Upper lobe of left lung (tissue), 6 donors: ENCODE data around the gene KMT2C. TPM values are rescaled to one million over a fixed set of nuclear protein-coding genes. Genes with fewer than 3 reads are reported as not detected.

Experiments
- ATAC-seq, 2 donors: fragments of 200-7000 bp; cut with Tn5 transposase; one replicate each; pipeline ENCODE4 v1.9.1; 2022; ENCODE audit warnings: mild to moderate bottlenecking in 2 of 2, moderate library complexity in 2 of 2; ENCODE audit not compliant: low FRiP score in 2 of 2
- DNase-seq, 2 donors: peaks; one replicate each; pipeline ENCODE4 v3.0.0-alpha.2; 2019 to 2020
- H3K27ac ChIP-seq, 4 donors: fragments of 200-600 bp; sonication (generic); one replicate each; pipeline ENCODE4 v1.5.1; 2016 to 2019
- H3K27me3 ChIP-seq, 4 donors: fragments of 200-600 bp; sonication (generic); one replicate each; pipeline ENCODE4 v1.5.1; 2017 to 2019
- H3K36me3 ChIP-seq, 4 donors: fragments of 200-600 bp; sonication (generic); one replicate each; pipeline ENCODE4 v1.5.1; 2016 to 2019
- H3K4me1 ChIP-seq, 4 donors: fragments of 200-600 bp; sonication (generic); one replicate each; pipeline ENCODE4 v1.5.1; 2018 to 2019
- H3K4me3 ChIP-seq, 4 donors: fragments of 200-600 bp; sonication (generic); one replicate each; pipeline ENCODE4 v1.5.1; 2017 to 2019; ENCODE audit warnings: mild to moderate bottlenecking in 2 of 4, moderate library complexity in 1 of 4
- H3K9me3 ChIP-seq, 4 donors: fragments of 200-600 bp; sonication (generic); one replicate each; pipeline ENCODE4 v1.5.1; 2018 to 2019
- EP300 ChIP-seq, 4 donors: sonication (generic); formaldehyde crosslinking; IDR thresholded peaks; one replicate each; pipeline ENCODE4 v1.5.1; 2017; ENCODE audit warnings: antibody characterized with exemption in 4 of 4, control low read depth in 2 of 4
- POLR2A ChIP-seq, 4 donors: fragments of 450-650 bp; IDR thresholded peaks; one replicate each; pipeline ENCODE4 v1.5.1; 2016 to 2017; ENCODE audit warnings: antibody characterized with exemption in 4 of 4, mild to moderate bottlenecking in 2 of 4
- POLR2AphosphoS5 ChIP-seq, 2 donors: sonication (generic); formaldehyde crosslinking; IDR thresholded peaks; one replicate each; pipeline ENCODE4 v1.5.1; 2017; ENCODE audit warnings: antibody characterized with exemption in 2 of 2
- WGBS, 2 donors: methylation state at CpG; one replicate each; pipeline ENCODE4 v1.1.5; 2017 to 2018; 5-methylcytosine and 5-hydroxymethylcytosine counted together
- total RNA-seq, 6 donors: library from RNA; depleted of rRNA in 4 of 6; stranded (reverse); fragments of >200 nt in 4 of 6; gene quantifications; one replicate each; pipeline versions ENCODE4 v1.1.0 to v1.2.1, GENCODE V29; 2016 to 2021
- TF ChIP-seq, protein P1 (sequence below), 6 experiments: fragments of 450-650 bp in 4 of 6; fragments of 200-600 bp in 2 of 6; sonication (generic) in 2 of 6; IDR thresholded peaks; one replicate each; pipeline ENCODE4 v1.5.1; 2016 to 2019; ENCODE audit warnings: antibody characterized with exemption in 6 of 6
- donor health status: DM: no; HTN: no; CAD: no; lungs with moderate emphysema.
- donor health status: DM: no; HTN: yes; CAD: no; lungs with severe emphysema.

KMT2C gene
- total RNA-seq, 6 donors from 2014 or later = 60.5 to 108 (median 85.0) TPM

DNA sequence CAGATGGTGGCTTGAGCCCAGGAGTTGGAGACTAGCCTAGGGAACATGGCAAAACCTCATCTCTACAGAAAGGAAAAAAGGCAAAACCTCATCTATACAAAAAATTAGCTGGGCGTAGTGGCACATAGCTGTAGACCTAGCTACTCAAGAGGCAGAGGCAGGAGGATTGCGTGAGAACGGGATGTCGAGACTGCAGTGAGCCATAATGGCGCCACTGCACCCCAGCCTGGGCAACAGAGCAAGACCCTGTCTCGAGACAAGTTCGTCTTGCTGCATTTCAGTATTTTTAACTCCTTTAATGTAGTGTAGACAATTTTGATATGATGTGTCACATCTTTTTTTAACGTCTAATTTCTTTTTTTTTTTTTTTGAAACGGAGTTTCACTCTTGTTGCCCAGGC lies 31.4 kb upstream of the KMT2C start:
- Histone ChIP-seq H3K27ac (no peak overlapping the region), H3K36me3 (no peaks in the 10 kb centered on the region), H3K4me3 (no peak overlapping the region), H3K9me3 (no peaks in the 10 kb centered on the region), H3K4me1 (peaks cover 10 to 23% (median 17%) of the 10 kb centered on the region in 4 donors), H3K27me3 (no peaks in the 10 kb centered on the region)
- no peak for DNase-seq
- no peak for ATAC-seq
- WGBS, 2 donors = 93 to 96% methylated on average over 9 of the region's 9 CpGs
- TF ChIP-seq POLR2A (IDR thresholded peaks at IDR 0.05) = no peak
- TF ChIP-seq, protein P1, sequence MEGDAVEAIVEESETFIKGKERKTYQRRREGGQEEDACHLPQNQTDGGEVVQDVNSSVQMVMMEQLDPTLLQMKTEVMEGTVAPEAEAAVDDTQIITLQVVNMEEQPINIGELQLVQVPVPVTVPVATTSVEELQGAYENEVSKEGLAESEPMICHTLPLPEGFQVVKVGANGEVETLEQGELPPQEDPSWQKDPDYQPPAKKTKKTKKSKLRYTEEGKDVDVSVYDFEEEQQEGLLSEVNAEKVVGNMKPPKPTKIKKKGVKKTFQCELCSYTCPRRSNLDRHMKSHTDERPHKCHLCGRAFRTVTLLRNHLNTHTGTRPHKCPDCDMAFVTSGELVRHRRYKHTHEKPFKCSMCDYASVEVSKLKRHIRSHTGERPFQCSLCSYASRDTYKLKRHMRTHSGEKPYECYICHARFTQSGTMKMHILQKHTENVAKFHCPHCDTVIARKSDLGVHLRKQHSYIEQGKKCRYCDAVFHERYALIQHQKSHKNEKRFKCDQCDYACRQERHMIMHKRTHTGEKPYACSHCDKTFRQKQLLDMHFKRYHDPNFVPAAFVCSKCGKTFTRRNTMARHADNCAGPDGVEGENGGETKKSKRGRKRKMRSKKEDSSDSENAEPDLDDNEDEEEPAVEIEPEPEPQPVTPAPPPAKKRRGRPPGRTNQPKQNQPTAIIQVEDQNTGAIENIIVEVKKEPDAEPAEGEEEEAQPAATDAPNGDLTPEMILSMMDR (IDR thresholded peaks at IDR 0.05) = no peak
- TF ChIP-seq EP300 (IDR thresholded peaks at IDR 0.05) = no peak
- no peak for TF ChIP-seq POLR2AphosphoS5 (IDR thresholded peaks at IDR 0.05)

DNA sequence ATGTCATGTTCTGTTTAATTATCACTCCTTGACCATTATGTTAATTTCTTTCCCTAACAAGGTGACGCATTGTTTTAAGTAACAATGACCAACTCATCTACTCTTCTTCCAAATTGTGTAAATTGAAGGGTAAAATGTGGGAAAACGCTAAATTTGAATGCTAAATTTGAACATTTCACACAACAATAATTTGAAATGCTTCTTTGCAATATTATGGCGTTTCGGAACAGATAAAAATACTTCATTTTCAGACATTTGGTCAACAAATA lies 29.2 kb upstream of the KMT2C start:
- peak overlapping the region; percentile 84 to 97 (median 92) for H3K4me3 ChIP-seq
- H3K36me3 ChIP-seq = no peaks in the 10 kb centered on the region
- no peak for TF ChIP-seq POLR2A (IDR thresholded peaks at IDR 0.05)
- no peak for TF ChIP-seq EP300 (IDR thresholded peaks at IDR 0.05)
- TF ChIP-seq POLR2AphosphoS5 (IDR thresholded peaks at IDR 0.05) = no peak
- TF ChIP-seq, protein P1 (IDR thresholded peaks at IDR 0.05) = no peak
- no peaks in the 10 kb centered on the region for H3K9me3 ChIP-seq
- 21 to 29% methylated on average over 4 of the region's 4 CpGs for WGBS, 2 donors
- H3K27me3 ChIP-seq = no peaks in the 10 kb centered on the region
- peak overlapping the region; percentile 99 to 100 (median 100) for H3K27ac ChIP-seq
- DNase-seq (no peak), ATAC-seq (no peak)
- H3K4me1 ChIP-seq = peaks cover 10 to 18% (median 16%) of the 10 kb centered on the region in 4 donors

DNA sequence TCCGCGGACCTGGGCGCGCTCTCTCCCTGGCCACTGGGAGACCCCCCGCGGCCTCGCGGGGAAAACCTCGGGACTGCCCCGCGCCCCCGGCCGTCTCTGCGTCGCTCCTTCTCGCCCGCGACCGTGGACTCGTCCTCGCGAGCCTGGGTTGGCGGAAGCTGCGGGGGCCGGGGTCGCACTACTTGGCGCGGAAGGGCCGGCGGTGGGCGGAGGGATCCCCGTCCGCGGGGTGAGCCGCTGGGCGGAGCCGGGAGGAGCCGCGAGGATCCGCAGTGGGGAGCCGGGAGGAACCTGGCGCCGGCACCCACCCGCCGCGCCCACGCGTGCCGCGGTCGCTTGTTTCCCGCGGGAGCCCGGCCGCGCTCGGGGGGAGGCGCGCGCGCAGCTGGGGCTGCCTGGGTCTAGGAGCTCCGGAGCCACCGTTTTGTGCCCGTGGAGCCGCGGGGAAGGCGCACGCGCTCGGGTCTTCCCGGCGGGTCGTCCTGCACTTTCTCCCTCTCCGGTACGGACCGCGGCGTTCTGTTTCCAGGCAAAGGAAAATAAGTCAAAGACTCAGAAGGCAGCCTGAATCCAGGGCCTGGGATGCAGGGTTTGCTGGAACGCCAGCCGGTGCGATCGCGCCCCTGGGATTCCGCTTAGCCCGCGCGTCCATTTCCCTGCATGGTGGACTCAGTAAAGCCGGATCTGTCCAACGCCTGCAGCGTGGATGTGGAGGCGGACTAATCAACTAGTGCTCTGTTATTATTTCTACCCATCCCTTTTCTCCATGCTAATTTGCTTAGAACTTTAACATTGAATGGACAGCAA lies 28.7 kb upstream of the KMT2C start:
- H3K27me3 ChIP-seq = no peaks in the 10 kb centered on the region
- H3K9me3 ChIP-seq = no peaks in the 10 kb centered on the region
- H3K36me3 ChIP-seq = no peaks in the 10 kb centered on the region
- peak in 2 of 4 donors; percentile 85 to 86 for TF ChIP-seq POLR2A (IDR thresholded peaks at IDR 0.05)
- TF ChIP-seq, protein P1 (IDR thresholded peaks at IDR 0.05) = peak in 2 of 6 experiments; percentile 9 to 13
- no peak for TF ChIP-seq EP300 (IDR thresholded peaks at IDR 0.05)
- DNase-seq (peak; percentile 64 to 96), ATAC-seq (peak; percentile 67 to 88)
- peak overlapping the region; percentile 84 to 97 (median 92) for H3K4me3 ChIP-seq
- 0% methylated on average over 4 to 53 of the region's 91 CpGs for WGBS, 2 donors
- peak overlapping the region; percentile 99 to 100 (median 100) for H3K27ac ChIP-seq
- H3K4me1 ChIP-seq = peaks cover 10 to 21% (median 16%) of the 10 kb centered on the region in 4 donors

DNA sequence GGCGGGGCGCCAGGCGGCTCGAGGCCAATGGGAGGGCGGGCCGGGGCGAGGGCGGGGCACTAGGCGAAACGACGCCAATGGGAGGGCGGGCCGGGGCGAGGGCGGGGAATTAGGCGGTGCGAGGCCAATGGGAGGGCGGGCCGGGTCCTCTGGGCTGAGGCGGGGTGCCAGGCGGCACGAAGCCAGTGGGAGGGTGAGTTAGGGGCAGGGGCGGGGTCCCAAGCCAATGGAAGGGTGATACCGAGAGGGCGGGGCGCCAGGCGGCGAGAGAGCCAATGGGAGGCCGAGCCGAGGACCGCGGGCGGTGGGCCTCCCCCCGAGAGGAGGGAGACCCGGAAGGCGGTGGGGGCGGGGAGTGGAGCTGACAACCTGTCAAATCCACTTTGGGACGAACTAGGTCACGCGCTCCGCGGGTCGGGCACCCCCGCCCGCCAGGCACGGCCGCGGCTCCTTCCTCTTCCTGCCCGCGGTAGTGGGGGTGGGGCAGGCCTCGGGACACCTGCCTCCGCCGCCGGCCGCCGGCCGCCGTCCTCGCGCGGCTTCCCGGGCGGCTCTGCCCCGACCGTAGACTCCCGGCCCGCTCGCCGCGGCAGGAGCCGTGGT lies 28.0 kb upstream of the KMT2C start:
- peak in 2 of 4 donors; percentile 47 to 95 for TF ChIP-seq EP300 (IDR thresholded peaks at IDR 0.05)
- TF ChIP-seq POLR2A (IDR thresholded peaks at IDR 0.05) = peak in 3 of 4 donors; percentile 92 to 98 (median 98)
- TF ChIP-seq, protein P1 (IDR thresholded peaks at IDR 0.05) = no peak
- TF ChIP-seq POLR2AphosphoS5 (IDR thresholded peaks at IDR 0.05) = peak; percentile 90 to 94
- Histone ChIP-seq H3K27me3 (no peaks in the 10 kb centered on the region), H3K36me3 (no peaks in the 10 kb centered on the region), H3K27ac (peak overlapping the region; percentile 99 to 100 (median 100)), H3K9me3 (no peaks in the 10 kb centered on the region), H3K4me1 (peaks cover 10 to 21% (median 16%) of the 10 kb centered on the region in 4 donors), H3K4me3 (peak overlapping the region; percentile 84 to 97 (median 92))
- 0% methylated on average over 9 to 18 of the region's 71 CpGs for whole genome bisulfite sequencing, 2 donors
- peak; percentile 97 to 100 for ATAC-seq
- peak; percentile 100 for DNase-seq
